Stimulated activated naive CD8-positive, alpha-beta T cell treated with anti-CD3 and anti-CD28 coated beads, Interleukin-15, amount 100 ng/mL, for 72 hours (primary cell): ENCODE data around the gene CEP112.
"Not testable (repeated sequence)": the region's sequence is repeated elsewhere in the genome, so short reads cannot be mapped to it uniquely, and the experiment has no call there.

Experiments
- ATAC-seq: fragments of 150-1000 bp; cut with Tn5 transposase; 2 replicates; pipeline ENCODE4 v1.10.0; 2021; ENCODE audit warnings: mild to moderate bottlenecking, moderate library complexity
- DNase-seq, 2 donors: peaks; one replicate each; pipeline ENCODE4 v3.0.0; 2021 to 2022
- H3K27ac Mint-ChIP-seq, 2 donors: one replicate each; pipeline ENCODE4 v1.8.0; 2022; ENCODE audit warnings: mild to moderate bottlenecking in 2 of 2, mixed read lengths in 2 of 2, moderate library complexity in 2 of 2
- H3K27me3 Mint-ChIP-seq: one replicate; pipeline ENCODE4 v1.8.0; 2022; ENCODE audit warnings: mixed read lengths
- H3K4me1 Mint-ChIP-seq: one replicate; pipeline ENCODE4 v1.8.0; 2022; ENCODE audit warnings: mild to moderate bottlenecking, mixed read lengths
- H3K4me3 Mint-ChIP-seq, 2 donors: one replicate each; pipeline ENCODE4 v1.8.0; 2022; ENCODE audit warnings: mild to moderate bottlenecking in 2 of 2, mixed read lengths in 2 of 2, moderate library complexity in 1 of 2
- H3K9me3 Mint-ChIP-seq, 2 donors: one replicate each; pipeline ENCODE4 v1.8.0; 2022; ENCODE audit warnings: mixed read lengths in 2 of 2

Gene CEP112

GRCh38 chr17:65785109-65785508 is 406.8 kb downstream of the CEP112 start:
- Mint-ChIP-seq H3K9me3 (no peaks in the 10 kb centered on the region), H3K27ac (peak overlapping the region in 1 of 2 donors; percentile 28), H3K4me3 (no peak overlapping the region), H3K27me3 (no peaks in the 10 kb centered on the region), H3K4me1 (no peaks in the 10 kb centered on the region)
- ATAC-seq, result no peak
- DNase-seq, result no peak

GRCh38 chr17:65783845-65784334 is 408.0 kb downstream of the CEP112 start:
- Mint-ChIP-seq H3K4me3 (no peak overlapping the region), H3K27me3 (no peaks in the 10 kb centered on the region), H3K27ac (no peak overlapping the region), H3K9me3 (no peaks in the 10 kb centered on the region), H3K4me1 (no peaks in the 10 kb centered on the region)
- DNase-seq, result no peak
- no peak for ATAC-seq

GRCh38 chr17:65782104-65782706 is 409.7 kb downstream of the CEP112 start:
- not testable (repeated sequence) for H3K9me3 Mint-ChIP-seq, DNase-seq, H3K4me3 Mint-ChIP-seq, ATAC-seq, H3K27me3 Mint-ChIP-seq, H3K4me1 Mint-ChIP-seq, H3K27ac Mint-ChIP-seq

GRCh38 chr17:65780111-65780510 is 411.8 kb downstream of the CEP112 start:
- Mint-ChIP-seq H3K27ac (no peak overlapping the region), H3K27me3 (no peaks in the 10 kb centered on the region), H3K4me3 (no peak overlapping the region), H3K9me3 (no peaks in the 10 kb centered on the region), H3K4me1 (peaks cover under 1% of the 10 kb centered on the region)
- DNase-seq (no peak), ATAC-seq (no peak)

GRCh38 chr17:65776890-65777289 is 415.0 kb downstream of the CEP112 start:
- Mint-ChIP-seq H3K4me1 (peaks cover 11% of the 10 kb centered on the region), H3K9me3 (no peaks in the 10 kb centered on the region), H3K4me3 (no peak overlapping the region), H3K27me3 (no peaks in the 10 kb centered on the region), H3K27ac (no peak overlapping the region)
- ATAC-seq (no peak), DNase-seq (no peak)

- peaks cover 11% of the 10 kb centered on the region for H3K4me1 Mint-ChIP-seq
- DNase-seq, result no peak
- ATAC-seq, result no peak
- H3K27me3 Mint-ChIP-seq, result no peaks in the 10 kb centered on the region
- no peak overlapping the region for H3K4me3 Mint-ChIP-seq
- no peaks in the 10 kb centered on the region for H3K9me3 Mint-ChIP-seq
- H3K27ac Mint-ChIP-seq, result no peak overlapping the region
These were observed 417.1 kb downstream of the CEP112 start for GRCh38 chr17:65774787-65775186.

GRCh38 chr17:65772989-65773388 is 418.9 kb downstream of the CEP112 start:
- Mint-ChIP-seq H3K9me3 (no peaks in the 10 kb centered on the region), H3K27me3 (no peaks in the 10 kb centered on the region), H3K4me1 (peaks cover 11% of the 10 kb centered on the region), H3K4me3 (no peak overlapping the region), H3K27ac (no peak overlapping the region)
- no peak for ATAC-seq
- DNase-seq, result no peak

- ATAC-seq (no peak), DNase-seq (no peak)
- Mint-ChIP-seq H3K4me1 (peaks cover 11% of the 10 kb centered on the region), H3K27me3 (no peaks in the 10 kb centered on the region), H3K27ac (no peak overlapping the region), H3K4me3 (no peak overlapping the region), H3K9me3 (no peaks in the 10 kb centered on the region)
These were observed 420.2 kb downstream of the CEP112 start for GRCh38 chr17:65771704-65772103.

- no peak overlapping the region for H3K4me3 Mint-ChIP-seq
These were observed 428.1 kb downstream of the CEP112 start for GRCh38 chr17:65763786-65764185.

GRCh38 chr17:65762973-65763372 is 429.0 kb downstream of the CEP112 start:
- no peak overlapping the region for H3K4me3 Mint-ChIP-seq
- no peak overlapping the region for H3K27ac Mint-ChIP-seq
- no peak for DNase-seq
- no peaks in the 10 kb centered on the region for H3K4me1 Mint-ChIP-seq
- no peaks in the 10 kb centered on the region for H3K9me3 Mint-ChIP-seq
- ATAC-seq, result no peak
- H3K27me3 Mint-ChIP-seq, result peaks cover 8% of the 10 kb centered on the region

More at GRCh38 chr17:65763786-65764185, 428.1 kb downstream of the CEP112 start:
- Mint-ChIP-seq H3K4me1 (no peaks in the 10 kb centered on the region), H3K9me3 (no peaks in the 10 kb centered on the region), H3K27ac (no peak overlapping the region), H3K27me3 (peaks cover 8% of the 10 kb centered on the region)
- DNase-seq (no peak), ATAC-seq (no peak)

- ATAC-seq, result no peak
- H3K27ac Mint-ChIP-seq, result no peak overlapping the region
- no peaks in the 10 kb centered on the region for H3K4me1 Mint-ChIP-seq
- no peaks in the 10 kb centered on the region for H3K27me3 Mint-ChIP-seq
- H3K9me3 Mint-ChIP-seq, result no peaks in the 10 kb centered on the region
- no peak for DNase-seq
- H3K4me3 Mint-ChIP-seq, result no peak overlapping the region
These were observed 432.4 kb downstream of the CEP112 start for GRCh38 chr17:65759532-65759931.

- Mint-ChIP-seq H3K4me1 (no peaks in the 10 kb centered on the region), H3K9me3 (no peaks in the 10 kb centered on the region), H3K27me3 (peaks cover 6% of the 10 kb centered on the region), H3K27ac (no peak overlapping the region), H3K4me3 (no peak overlapping the region)
- no peak for ATAC-seq
- no peak for DNase-seq
These were observed 435.2 kb downstream of the CEP112 start for GRCh38 chr17:65756760-65757159.

GRCh38 chr17:65755799-65756198 is 436.1 kb downstream of the CEP112 start:
- ATAC-seq, result no peak
- peaks cover 10% of the 10 kb centered on the region for H3K4me1 Mint-ChIP-seq
- H3K4me3 Mint-ChIP-seq, result no peak overlapping the region
- peaks cover 14% of the 10 kb centered on the region for H3K27me3 Mint-ChIP-seq
- DNase-seq, result no peak
- no peak overlapping the region for H3K27ac Mint-ChIP-seq
- H3K9me3 Mint-ChIP-seq, result no peaks in the 10 kb centered on the region

- Mint-ChIP-seq H3K4me3 (no peak overlapping the region), H3K27ac (no peak overlapping the region), H3K4me1 (peaks cover 14% of the 10 kb centered on the region), H3K27me3 (peaks cover 14% of the 10 kb centered on the region), H3K9me3 (no peaks in the 10 kb centered on the region)
- DNase-seq, result no peak
- ATAC-seq, result no peak
These were observed 437.3 kb downstream of the CEP112 start for GRCh38 chr17:65754630-65755029.

GRCh38 chr17:65754081-65754480 is 437.9 kb downstream of the CEP112 start:
- Mint-ChIP-seq H3K9me3 (no peaks in the 10 kb centered on the region), H3K4me1 (peaks cover 14% of the 10 kb centered on the region), H3K4me3 (no peak overlapping the region), H3K27me3 (peaks cover 14% of the 10 kb centered on the region), H3K27ac (no peak overlapping the region)
- DNase-seq (no peak), ATAC-seq (no peak)

GRCh38 chr17:65753348-65753747 is 438.6 kb downstream of the CEP112 start:
- peaks cover 14% of the 10 kb centered on the region for H3K4me1 Mint-ChIP-seq
- ATAC-seq (no peak), DNase-seq (no peak)
- H3K27me3 Mint-ChIP-seq, result peaks cover 14% of the 10 kb centered on the region
- H3K4me3 Mint-ChIP-seq, result no peak overlapping the region
- H3K9me3 Mint-ChIP-seq, result no peaks in the 10 kb centered on the region
- no peak overlapping the region for H3K27ac Mint-ChIP-seq

- Mint-ChIP-seq H3K27ac (peak overlapping the region in 1 of 2 donors; percentile 4), H3K4me1 (peaks cover 14% of the 10 kb centered on the region), H3K27me3 (peaks cover 14% of the 10 kb centered on the region), H3K9me3 (no peaks in the 10 kb centered on the region), H3K4me3 (no peak overlapping the region)
- ATAC-seq, result no peak
- no peak for DNase-seq
These were observed 440.7 kb downstream of the CEP112 start for GRCh38 chr17:65751263-65751662.
